ENCODE data around the gene PEPD. TPM values are rescaled to one million over a fixed set of nuclear protein-coding genes. Genes with fewer than 3 reads are reported as not detected.

Gene PEPD
- total and polyA plus RNA-seq, 2 donors (not counting 3 experiments of a cell fraction or from before 2014, with no cell fraction given) = 73.7 to 126 TPM

DNA sequence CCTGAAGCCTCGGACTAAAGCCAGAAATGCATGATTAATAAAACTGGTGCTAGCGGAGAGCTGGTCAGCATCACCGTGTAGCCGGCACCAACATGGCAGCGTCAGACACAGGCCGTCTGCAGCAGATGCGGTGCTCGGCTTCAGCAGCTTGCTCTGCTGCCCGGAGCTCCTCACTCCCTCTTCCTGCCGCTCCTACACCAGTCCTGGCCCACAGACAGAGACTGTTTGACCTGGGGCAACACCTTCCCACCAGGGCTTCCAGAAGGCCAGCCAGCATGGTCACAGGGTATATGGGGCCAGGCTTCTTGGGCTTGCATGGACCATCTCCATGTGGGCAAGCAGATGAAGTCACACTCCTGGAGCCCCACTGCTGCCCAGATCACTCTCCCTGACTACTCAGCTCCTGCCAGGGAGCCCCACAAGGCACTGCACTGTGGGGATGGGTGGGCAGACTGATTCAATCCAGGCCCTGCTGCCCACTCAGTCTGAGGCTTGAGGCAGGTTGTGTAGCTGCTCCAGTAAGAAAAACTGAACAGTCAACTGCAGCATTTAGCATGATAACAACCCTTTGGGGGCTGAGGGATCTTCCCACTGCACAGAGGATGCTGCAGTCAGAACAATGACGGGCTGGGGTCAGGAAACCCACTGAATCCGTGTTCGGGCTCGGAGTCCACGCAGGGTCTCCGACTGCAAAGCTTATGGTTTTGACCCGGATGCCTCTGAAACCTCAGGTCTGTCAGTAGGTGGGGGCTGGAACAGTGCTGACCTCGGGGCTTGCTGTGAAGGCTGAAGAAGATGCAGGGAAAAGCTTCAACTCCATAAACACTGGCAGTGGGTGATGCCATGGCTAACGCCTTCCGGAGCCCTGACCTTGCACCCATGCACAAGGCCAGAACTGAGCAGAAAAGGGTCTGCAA is 102.5 kb downstream of the PEPD start:
- Histone ChIP-seq H3K4me1 (ENCODE audit: control insufficient read depth, extremely low read depth, insufficient read depth, low read length) (no peaks in the 10 kb centered on the region), H3K9me1 (replicated peaks; ENCODE audit: control insufficient read depth, extremely low read depth, insufficient read depth, low read length) (no peaks in the 10 kb centered on the region), H3K9ac (replicated peaks; ENCODE audit: extremely low read depth, insufficient read depth, low read length) (no peak overlapping the region), H4K20me1 (replicated peaks; ENCODE audit: control insufficient read depth, extremely low read depth, insufficient read depth, low read length) (no peaks in the 10 kb centered on the region), H3K9me3 (replicated peaks; ENCODE audit: control insufficient read depth, insufficient read depth, low read length) (no peaks in the 10 kb centered on the region), H3K36me3 (ENCODE audit: control insufficient read depth in 2 of 2, extremely low read depth in 1 of 2, insufficient read depth in 2 of 2, low read length in 2 of 2) (no peaks in the 10 kb centered on the region), H3K27ac (ENCODE audit: insufficient read depth, low read depth, low read length) (no peak overlapping the region), H3K27me3 (ENCODE audit: control insufficient read depth in 2 of 2, insufficient read depth in 2 of 2, low read length in 2 of 2) (no peaks in the 10 kb centered on the region), H3K79me2 (ENCODE audit: control insufficient read depth, insufficient read depth, low read length) (no peaks in the 10 kb centered on the region), H3K4me3 (replicated peaks in 1 of 3; ENCODE audit: insufficient read depth in 1 of 3, low read depth in 1 of 3, low read length in 3 of 3) (no peak overlapping the region), H3K4me2 (ENCODE audit: insufficient read depth, low read length) (no peak overlapping the region), H2AFZ (ENCODE audit: low read depth, low read length) (no peak overlapping the region)
- DNase-seq (ENCODE audit: low read depth, low spot score) (no peak), FAIRE-seq (no peak)
- intact Hi-C loops (cut with micrococcal nuclease) = no loop called here
- dilution Hi-C loops (cut with MboI; ENCODE audit: extremely low pct_ligation_motif_present, low sequenced_read_pairs) = no loop called here
- no TSS peak for BruUV-seq (replicated peaks)
- ChIA-PET POLR2A (no interaction called here), CTCF (interaction anchor here (0.9 to 8.7 kb wide), 7 partner anchors 10 to 579 kb away, joined by 3 to 200 read pairs (median 8); no protein-coding TSS in a partner anchor)
- TF ChIP-seq POLR2A (IDR thresholded peaks at IDR 0.05; ENCODE audit: low read depth, low read length) = no peak
- TF ChIP-seq EZH2 (IDR thresholded peaks at IDR 0.05; ENCODE audit: borderline replicate concordance, low read depth, low read length, severe bottlenecking) = no peak
- no peak for TF ChIP-seq FOS (IDR thresholded peaks at IDR 0.05; ENCODE audit: borderline replicate concordance, insufficient read depth, low read length)
- TF ChIP-seq POLR2AphosphoS5 (IDR thresholded peaks at IDR 0.05; ENCODE audit: insufficient read depth, low read depth, low read length) = no peak
- TF ChIP-seq, protein P1, sequence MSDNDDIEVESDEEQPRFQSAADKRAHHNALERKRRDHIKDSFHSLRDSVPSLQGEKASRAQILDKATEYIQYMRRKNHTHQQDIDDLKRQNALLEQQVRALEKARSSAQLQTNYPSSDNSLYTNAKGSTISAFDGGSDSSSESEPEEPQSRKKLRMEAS (IDR thresholded peaks at IDR 0.05; ENCODE audit: insufficient read depth, insufficient read length) = no peak
- TF ChIP-seq MYC (IDR thresholded peaks at IDR 0.05; ENCODE audit: low read depth, low read length) = no peak
- TF ChIP-seq, protein P2, sequence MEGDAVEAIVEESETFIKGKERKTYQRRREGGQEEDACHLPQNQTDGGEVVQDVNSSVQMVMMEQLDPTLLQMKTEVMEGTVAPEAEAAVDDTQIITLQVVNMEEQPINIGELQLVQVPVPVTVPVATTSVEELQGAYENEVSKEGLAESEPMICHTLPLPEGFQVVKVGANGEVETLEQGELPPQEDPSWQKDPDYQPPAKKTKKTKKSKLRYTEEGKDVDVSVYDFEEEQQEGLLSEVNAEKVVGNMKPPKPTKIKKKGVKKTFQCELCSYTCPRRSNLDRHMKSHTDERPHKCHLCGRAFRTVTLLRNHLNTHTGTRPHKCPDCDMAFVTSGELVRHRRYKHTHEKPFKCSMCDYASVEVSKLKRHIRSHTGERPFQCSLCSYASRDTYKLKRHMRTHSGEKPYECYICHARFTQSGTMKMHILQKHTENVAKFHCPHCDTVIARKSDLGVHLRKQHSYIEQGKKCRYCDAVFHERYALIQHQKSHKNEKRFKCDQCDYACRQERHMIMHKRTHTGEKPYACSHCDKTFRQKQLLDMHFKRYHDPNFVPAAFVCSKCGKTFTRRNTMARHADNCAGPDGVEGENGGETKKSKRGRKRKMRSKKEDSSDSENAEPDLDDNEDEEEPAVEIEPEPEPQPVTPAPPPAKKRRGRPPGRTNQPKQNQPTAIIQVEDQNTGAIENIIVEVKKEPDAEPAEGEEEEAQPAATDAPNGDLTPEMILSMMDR (IDR thresholded peaks at IDR 0.05; ENCODE audit: extremely low read depth in 1 of 2, insufficient read depth in 1 of 2, low read depth in 1 of 2, low read length in 2 of 2) = no peak
